SK-N-SH treated with all-trans-retinoic acid at 6 μM for 48 hours (cell line): ENCODE results near the gene AMN.

Source experiments
- ATAC-seq: fragments of 200-7000 bp; cut with Tn5 transposase; 3 replicates; pipeline ENCODE4 v1.9.1; 2020; ENCODE audit warnings: mild to moderate bottlenecking, moderate library complexity
- ARNTL ChIP-seq: fragments of 450-650 bp; formaldehyde crosslinking; IDR thresholded peaks from 2 replicates; pipeline ENCODE4 v1.5.0; 2020; ENCODE audit warnings: low read depth, mild to moderate bottlenecking, moderate library complexity, borderline replicate concordance
- BACH2 ChIP-seq: fragments of 250-450 bp; sonication (Bioruptor Pico); IDR thresholded peaks from 2 replicates; pipeline ENCODE4 v1.9.0; 2021; ENCODE audit warnings: mild to moderate bottlenecking, borderline replicate concordance
- CREB5 ChIP-seq: fragments of 250-450 bp; sonication (Bioruptor Pico); IDR thresholded peaks from 2 replicates; pipeline ENCODE4 v1.5.1; 2020; ENCODE audit warnings: low read depth, mild to moderate bottlenecking, moderate library complexity
- CSDC2 ChIP-seq: fragments of 250-450 bp; sonication (Bioruptor Pico); IDR thresholded peaks from 2 replicates; pipeline ENCODE4 v1.5.0; 2020; ENCODE audit warnings: mild to moderate bottlenecking, moderate library complexity
- ESRRG ChIP-seq: fragments of 250-450 bp; sonication (Bioruptor Pico); IDR thresholded peaks from 2 replicates; pipeline ENCODE4 v1.6.1; 2021; ENCODE audit warnings: mild to moderate bottlenecking
- GLIS3 ChIP-seq: fragments of 250-450 bp; sonication (Bioruptor Pico); IDR thresholded peaks from 2 replicates; pipeline ENCODE4 v1.5.0; 2020; ENCODE audit warnings: mild to moderate bottlenecking, moderate library complexity
- ISL1 ChIP-seq: fragments of 250-450 bp; sonication (Bioruptor Pico); IDR thresholded peaks from 2 replicates; pipeline ENCODE4 v2.1.2; 2022; ENCODE audit warnings: mild to moderate bottlenecking, moderate library complexity
- OSR1 ChIP-seq: fragments of 250-450 bp; sonication (Bioruptor Pico); IDR thresholded peaks from 2 replicates; pipeline ENCODE4 v1.8.0; 2022; ENCODE audit warnings: moderate library complexity, mild to moderate bottlenecking, inconsistent platforms
- RARB ChIP-seq: fragments of 250-450 bp; sonication (Bioruptor Pico); IDR thresholded peaks from 2 replicates; pipeline ENCODE4 v1.8.0; 2021; ENCODE audit warnings: mild to moderate bottlenecking, moderate library complexity
- SNAI2 ChIP-seq: fragments of 250-450 bp; sonication (Bioruptor Pico); IDR thresholded peaks from 2 replicates; pipeline ENCODE4 v1.5.0; 2020; ENCODE audit warnings: mild to moderate bottlenecking, moderate library complexity
- TCF4 ChIP-seq: fragments of 250-450 bp; sonication (Bioruptor Pico); IDR thresholded peaks from 2 replicates; pipeline ENCODE4 v1.8.0; 2021; ENCODE audit warnings: mild to moderate bottlenecking, moderate library complexity, borderline replicate concordance
- TOX ChIP-seq: fragments of 250-450 bp; sonication (Bioruptor Pico); IDR thresholded peaks from 2 replicates; pipeline ENCODE4 v1.8.0; 2021; ENCODE audit warnings: mild to moderate bottlenecking, moderate library complexity, borderline replicate concordance
- ZC3H10 ChIP-seq: fragments of 250-450 bp; sonication (Bioruptor Pico); IDR thresholded peaks from 2 replicates; pipeline ENCODE4 v1.5.1; 2021; ENCODE audit warnings: mild to moderate bottlenecking, moderate library complexity
- ZFP30 ChIP-seq: fragments of 450-650 bp; formaldehyde crosslinking; IDR thresholded peaks from 2 replicates; pipeline ENCODE4 v1.5.0; 2022; ENCODE audit warnings: mild to moderate bottlenecking, moderate library complexity
- ZNF565 ChIP-seq: fragments of 450-650 bp; formaldehyde crosslinking; conservative IDR thresholded peaks from 2 replicates; pipeline ENCODE4 v1.5.0; 2020; ENCODE audit warnings: low read depth, mild to moderate bottlenecking, moderate library complexity
- ZNF70 ChIP-seq: fragments of 450-650 bp; formaldehyde crosslinking; IDR thresholded peaks from 2 replicates; pipeline ENCODE4 v1.5.0; 2020; ENCODE audit warnings: mild to moderate bottlenecking, moderate library complexity
- ZNF8 ChIP-seq: fragments of 450-650 bp; formaldehyde crosslinking; IDR thresholded peaks from 2 replicates; pipeline ENCODE4 v1.5.0; 2020; ENCODE audit warnings: mild to moderate bottlenecking, moderate library complexity
- TF ChIP-seq, protein P1 (sequence below): fragments of 250-450 bp; sonication (Bioruptor Pico); IDR thresholded peaks from 2 replicates; pipeline ENCODE4 v1.5.1; 2021; ENCODE audit warnings: mild to moderate bottlenecking, moderate library complexity
- TF ChIP-seq, protein P2 (sequence below): fragments of 250-450 bp; sonication (Bioruptor Pico); IDR thresholded peaks from 2 replicates; pipeline ENCODE4 v1.5.0; 2020; ENCODE audit warnings: mild to moderate bottlenecking, moderate library complexity
- TF ChIP-seq, protein P3 (sequence below): fragments of 250-450 bp; sonication (Bioruptor Pico); IDR thresholded peaks from 2 replicates; pipeline ENCODE4 v1.8.0; 2021; ENCODE audit warnings: low read depth, mild to moderate bottlenecking, moderate library complexity, borderline replicate concordance
- TF ChIP-seq, protein P4 (sequence below): fragments of 250-450 bp; sonication (Bioruptor Pico); IDR thresholded peaks from 2 replicates; pipeline ENCODE4 v1.8.0; 2020; ENCODE audit warnings: mild to moderate bottlenecking, moderate library complexity, borderline replicate concordance

Gene AMN

GRCh38 chr14:102939820-102940561 lies 17.5 kb downstream of the AMN start:
- ATAC-seq = no peak; the same call in 2 of the 3 replicates
- TF ChIP-seq ZNF8 = no peak
- no peak for TF ChIP-seq TOX
- TF ChIP-seq CREB5 = no peak
- TF ChIP-seq, protein P1, sequence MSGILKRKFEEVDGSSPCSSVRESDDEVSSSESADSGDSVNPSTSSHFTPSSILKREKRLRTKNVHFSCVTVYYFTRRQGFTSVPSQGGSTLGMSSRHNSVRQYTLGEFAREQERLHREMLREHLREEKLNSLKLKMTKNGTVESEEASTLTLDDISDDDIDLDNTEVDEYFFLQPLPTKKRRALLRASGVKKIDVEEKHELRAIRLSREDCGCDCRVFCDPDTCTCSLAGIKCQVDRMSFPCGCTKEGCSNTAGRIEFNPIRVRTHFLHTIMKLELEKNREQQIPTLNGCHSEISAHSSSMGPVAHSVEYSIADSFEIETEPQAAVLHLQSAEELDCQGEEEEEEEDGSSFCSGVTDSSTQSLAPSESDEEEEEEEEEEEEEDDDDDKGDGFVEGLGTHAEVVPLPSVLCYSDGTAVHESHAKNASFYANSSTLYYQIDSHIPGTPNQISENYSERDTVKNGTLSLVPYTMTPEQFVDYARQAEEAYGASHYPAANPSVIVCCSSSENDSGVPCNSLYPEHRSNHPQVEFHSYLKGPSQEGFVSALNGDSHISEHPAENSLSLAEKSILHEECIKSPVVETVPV = no peak
- no peak for TF ChIP-seq BACH2 (CRISPR knock-in tag)
- no peak for TF ChIP-seq ZNF565 (CRISPR knock-in tag)
- no peak for TF ChIP-seq ISL1
- TF ChIP-seq TCF4 (CRISPR knock-in tag) = no peak
- TF ChIP-seq, protein P2, sequence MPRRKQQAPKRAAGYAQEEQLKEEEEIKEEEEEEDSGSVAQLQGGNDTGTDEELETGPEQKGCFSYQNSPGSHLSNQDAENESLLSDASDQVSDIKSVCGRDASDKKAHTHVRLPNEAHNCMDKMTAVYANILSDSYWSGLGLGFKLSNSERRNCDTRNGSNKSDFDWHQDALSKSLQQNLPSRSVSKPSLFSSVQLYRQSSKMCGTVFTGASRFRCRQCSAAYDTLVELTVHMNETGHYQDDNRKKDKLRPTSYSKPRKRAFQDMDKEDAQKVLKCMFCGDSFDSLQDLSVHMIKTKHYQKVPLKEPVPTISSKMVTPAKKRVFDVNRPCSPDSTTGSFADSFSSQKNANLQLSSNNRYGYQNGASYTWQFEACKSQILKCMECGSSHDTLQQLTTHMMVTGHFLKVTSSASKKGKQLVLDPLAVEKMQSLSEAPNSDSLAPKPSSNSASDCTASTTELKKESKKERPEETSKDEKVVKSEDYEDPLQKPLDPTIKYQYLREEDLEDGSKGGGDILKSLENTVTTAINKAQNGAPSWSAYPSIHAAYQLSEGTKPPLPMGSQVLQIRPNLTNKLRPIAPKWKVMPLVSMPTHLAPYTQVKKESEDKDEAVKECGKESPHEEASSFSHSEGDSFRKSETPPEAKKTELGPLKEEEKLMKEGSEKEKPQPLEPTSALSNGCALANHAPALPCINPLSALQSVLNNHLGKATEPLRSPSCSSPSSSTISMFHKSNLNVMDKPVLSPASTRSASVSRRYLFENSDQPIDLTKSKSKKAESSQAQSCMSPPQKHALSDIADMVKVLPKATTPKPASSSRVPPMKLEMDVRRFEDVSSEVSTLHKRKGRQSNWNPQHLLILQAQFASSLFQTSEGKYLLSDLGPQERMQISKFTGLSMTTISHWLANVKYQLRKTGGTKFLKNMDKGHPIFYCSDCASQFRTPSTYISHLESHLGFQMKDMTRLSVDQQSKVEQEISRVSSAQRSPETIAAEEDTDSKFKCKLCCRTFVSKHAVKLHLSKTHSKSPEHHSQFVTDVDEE (CRISPR knock-in tag) = no peak
- TF ChIP-seq SNAI2 (CRISPR knock-in tag) = no peak
- TF ChIP-seq GLIS3 (CRISPR knock-in tag) = no peak
- no peak for TF ChIP-seq ARNTL (CRISPR knock-in tag)
- no peak for TF ChIP-seq OSR1
- TF ChIP-seq, protein P3, sequence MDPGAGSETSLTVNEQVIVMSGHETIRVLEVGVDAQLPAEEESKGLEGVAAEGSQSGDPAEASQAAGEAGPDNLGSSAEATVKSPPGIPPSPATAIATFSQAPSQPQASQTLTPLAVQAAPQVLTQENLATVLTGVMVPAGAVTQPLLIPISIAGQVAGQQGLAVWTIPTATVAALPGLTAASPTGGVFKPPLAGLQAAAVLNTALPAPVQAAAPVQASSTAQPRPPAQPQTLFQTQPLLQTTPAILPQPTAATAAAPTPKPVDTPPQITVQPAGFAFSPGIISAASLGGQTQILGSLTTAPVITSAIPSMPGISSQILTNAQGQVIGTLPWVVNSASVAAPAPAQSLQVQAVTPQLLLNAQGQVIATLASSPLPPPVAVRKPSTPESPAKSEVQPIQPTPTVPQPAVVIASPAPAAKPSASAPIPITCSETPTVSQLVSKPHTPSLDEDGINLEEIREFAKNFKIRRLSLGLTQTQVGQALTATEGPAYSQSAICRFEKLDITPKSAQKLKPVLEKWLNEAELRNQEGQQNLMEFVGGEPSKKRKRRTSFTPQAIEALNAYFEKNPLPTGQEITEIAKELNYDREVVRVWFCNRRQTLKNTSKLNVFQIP (CRISPR knock-in tag) = no peak
- no peak for TF ChIP-seq ZC3H10

GRCh38 chr14:102940729-102941362 lies 18.4 kb downstream of the AMN start:
- no peak for TF ChIP-seq GLIS3 (CRISPR knock-in tag)
- no peak for TF ChIP-seq RARB (CRISPR knock-in tag)
- TF ChIP-seq, protein P3 (CRISPR knock-in tag) = no peak
- no peak for TF ChIP-seq CSDC2
- no peak for TF ChIP-seq TOX
- TF ChIP-seq OSR1 = no peak
- no peak for TF ChIP-seq ISL1
- TF ChIP-seq ARNTL (CRISPR knock-in tag) = no peak
- ATAC-seq = no peak

DNA sequence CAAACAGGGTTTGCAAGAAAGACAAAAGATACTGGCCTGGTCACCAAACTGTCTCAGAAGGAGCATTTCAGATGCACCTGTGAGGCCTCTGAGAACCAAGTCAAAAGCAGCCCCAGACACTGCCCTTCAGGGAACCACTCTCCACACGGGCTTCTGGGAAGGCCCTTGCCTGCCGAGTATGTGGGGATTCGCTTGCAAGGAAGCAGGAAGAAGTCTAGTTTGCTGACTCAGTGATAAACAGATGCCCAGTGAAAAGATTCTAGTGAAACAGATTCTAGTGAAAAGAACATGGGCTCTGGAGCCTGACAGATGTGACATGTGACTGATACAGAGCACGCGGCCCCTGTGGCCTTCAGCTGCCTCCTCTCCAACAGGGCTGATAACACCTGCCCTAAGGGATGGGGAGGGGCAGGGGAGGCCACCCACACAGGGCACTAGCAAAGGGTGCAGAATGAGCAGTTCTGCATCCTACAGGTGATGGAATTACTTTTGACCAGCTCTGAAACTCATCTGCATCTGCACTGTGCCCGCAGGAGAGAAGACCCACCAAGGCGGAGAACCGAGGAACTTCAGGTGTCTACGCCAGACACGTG lies 19.1 kb downstream of the AMN start:
- no peak for TF ChIP-seq ARNTL (CRISPR knock-in tag)
- TF ChIP-seq, protein P4, sequence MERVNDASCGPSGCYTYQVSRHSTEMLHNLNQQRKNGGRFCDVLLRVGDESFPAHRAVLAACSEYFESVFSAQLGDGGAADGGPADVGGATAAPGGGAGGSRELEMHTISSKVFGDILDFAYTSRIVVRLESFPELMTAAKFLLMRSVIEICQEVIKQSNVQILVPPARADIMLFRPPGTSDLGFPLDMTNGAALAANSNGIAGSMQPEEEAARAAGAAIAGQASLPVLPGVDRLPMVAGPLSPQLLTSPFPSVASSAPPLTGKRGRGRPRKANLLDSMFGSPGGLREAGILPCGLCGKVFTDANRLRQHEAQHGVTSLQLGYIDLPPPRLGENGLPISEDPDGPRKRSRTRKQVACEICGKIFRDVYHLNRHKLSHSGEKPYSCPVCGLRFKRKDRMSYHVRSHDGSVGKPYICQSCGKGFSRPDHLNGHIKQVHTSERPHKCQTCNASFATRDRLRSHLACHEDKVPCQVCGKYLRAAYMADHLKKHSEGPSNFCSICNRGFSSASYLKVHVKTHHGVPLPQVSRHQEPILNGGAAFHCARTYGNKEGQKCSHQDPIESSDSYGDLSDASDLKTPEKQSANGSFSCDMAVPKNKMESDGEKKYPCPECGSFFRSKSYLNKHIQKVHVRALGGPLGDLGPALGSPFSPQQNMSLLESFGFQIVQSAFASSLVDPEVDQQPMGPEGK (CRISPR knock-in tag) = no peak
- no peak for TF ChIP-seq ESRRG (CRISPR knock-in tag)
- TF ChIP-seq ZNF70 = no peak
- TF ChIP-seq ZFP30 (CRISPR knock-in tag) = no peak
- TF ChIP-seq, protein P2 (CRISPR knock-in tag) = no peak
- ATAC-seq = no peak
